ENCODE measurements around the gene KRTAP20-1. TPM values are rescaled to one million over a fixed set of nuclear protein-coding genes. Genes with fewer than 3 reads are reported as not detected.

Gene KRTAP20-1
- total RNA-seq, 1 experiment from 2014 or later, result not detected

DNA sequence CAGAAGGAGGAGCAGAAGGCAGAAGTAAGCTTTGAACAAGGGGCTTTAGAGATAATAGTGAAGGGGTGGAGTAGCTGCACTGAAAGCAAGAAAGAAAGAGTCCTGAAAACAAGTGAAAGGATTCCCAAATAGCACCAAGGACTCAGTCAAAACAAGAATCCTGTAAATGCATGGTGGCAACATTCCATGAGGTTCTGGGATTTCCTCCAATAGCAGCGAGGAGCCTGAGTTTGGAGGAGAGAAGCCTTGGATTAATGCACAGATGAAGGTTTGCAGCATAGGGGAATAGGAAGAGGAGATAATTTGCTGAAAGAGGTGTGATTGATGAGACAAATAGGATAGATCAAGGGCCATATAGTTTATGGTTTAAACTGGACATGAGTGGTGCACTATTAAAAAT lies 36.9 kb upstream of the KRTAP20-1 start:
- Histone ChIP-seq H3K4me1 (ENCODE audit: insufficient read depth, low read length) (no peaks in the 10 kb centered on the region), H3K9me3 (ENCODE audit: control insufficient read depth, low read depth, low read length) (no peaks in the 10 kb centered on the region), H3K9ac (ENCODE audit: extremely low read depth, insufficient read length, low read length) (no peak overlapping the region), H3K27ac (ENCODE audit: insufficient read length, low read depth, low read length) (no peak overlapping the region), H3K56ac (ENCODE audit: insufficient read length, low read depth, low read length) (no peak overlapping the region), H2BK5ac (ENCODE audit: insufficient read length, low read length) (no peak overlapping the region), H3K23me2 (ENCODE audit: insufficient read length, low read depth, low read length, poor library complexity, severe bottlenecking) (no peaks in the 10 kb centered on the region), H3T11ph (ENCODE audit: low read length) (no peak overlapping the region), H4K8ac (replicated peaks; ENCODE audit: insufficient read length, low read depth, low read length) (no peak overlapping the region), H4K5ac (ENCODE audit: insufficient read length, low read depth, low read length) (no peak overlapping the region), H2BK120ac (ENCODE audit: low read depth, low read length, poor library complexity, severe bottlenecking) (no peak overlapping the region), H3K23ac (ENCODE audit: insufficient read length, low read depth, low read length) (no peak overlapping the region), H2AFZ (ENCODE audit: low read length) (no peak overlapping the region), H4K91ac (ENCODE audit: insufficient read length, low read depth, low read length) (no peak overlapping the region), H3K79me1 (ENCODE audit: insufficient read depth, low read depth, low read length, poor library complexity, severe bottlenecking) (no peaks in the 10 kb centered on the region), H3K4me2 (ENCODE audit: insufficient read depth, insufficient read length, low read length) (no peak overlapping the region), H3K14ac (ENCODE audit: insufficient read depth, low read length) (no peak overlapping the region), H2BK20ac (ENCODE audit: low read depth, low read length, poor library complexity, severe bottlenecking) (no peak overlapping the region), H2BK15ac (ENCODE audit: low read depth, low read length) (no peak overlapping the region), H3K79me2 (ENCODE audit: insufficient read depth, low read length) (no peaks in the 10 kb centered on the region), H3K27me3 (ENCODE audit: insufficient read depth, low read length) (no peaks in the 10 kb centered on the region), H3K18ac (ENCODE audit: insufficient read length, low read depth, low read length) (no peak overlapping the region), H2BK12ac (ENCODE audit: insufficient read length, low read depth, low read length) (no peak overlapping the region), H2AK5ac (ENCODE audit: insufficient read length, low read length) (no peak overlapping the region), H3K4ac (ENCODE audit: low read depth, low read length) (no peak overlapping the region), H4K20me1 (ENCODE audit: control insufficient read depth, insufficient read depth, insufficient read length) (no peaks in the 10 kb centered on the region)
- DNase-seq, result no peak
- H3K9me3 Mint-ChIP-seq, result peaks cover 0 to 3% of the 10 kb centered on the region in 2 experiments; a peak in 1 of 5 replicates
- H3K27me3 Mint-ChIP-seq (ENCODE audit: low read depth), result no peaks in the 10 kb centered on the region; the same call in 1 of the 2 replicates
- no peak overlapping the region for H3K4me3 Mint-ChIP-seq
- H3K27ac Mint-ChIP-seq, result no peak overlapping the region
- no peaks in the 10 kb centered on the region for H3K4me1 Mint-ChIP-seq
- TF ChIP-seq, protein P1, sequence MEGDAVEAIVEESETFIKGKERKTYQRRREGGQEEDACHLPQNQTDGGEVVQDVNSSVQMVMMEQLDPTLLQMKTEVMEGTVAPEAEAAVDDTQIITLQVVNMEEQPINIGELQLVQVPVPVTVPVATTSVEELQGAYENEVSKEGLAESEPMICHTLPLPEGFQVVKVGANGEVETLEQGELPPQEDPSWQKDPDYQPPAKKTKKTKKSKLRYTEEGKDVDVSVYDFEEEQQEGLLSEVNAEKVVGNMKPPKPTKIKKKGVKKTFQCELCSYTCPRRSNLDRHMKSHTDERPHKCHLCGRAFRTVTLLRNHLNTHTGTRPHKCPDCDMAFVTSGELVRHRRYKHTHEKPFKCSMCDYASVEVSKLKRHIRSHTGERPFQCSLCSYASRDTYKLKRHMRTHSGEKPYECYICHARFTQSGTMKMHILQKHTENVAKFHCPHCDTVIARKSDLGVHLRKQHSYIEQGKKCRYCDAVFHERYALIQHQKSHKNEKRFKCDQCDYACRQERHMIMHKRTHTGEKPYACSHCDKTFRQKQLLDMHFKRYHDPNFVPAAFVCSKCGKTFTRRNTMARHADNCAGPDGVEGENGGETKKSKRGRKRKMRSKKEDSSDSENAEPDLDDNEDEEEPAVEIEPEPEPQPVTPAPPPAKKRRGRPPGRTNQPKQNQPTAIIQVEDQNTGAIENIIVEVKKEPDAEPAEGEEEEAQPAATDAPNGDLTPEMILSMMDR (conservative IDR thresholded peaks at IDR 0.05), result no peak
- H3K36me3 Mint-ChIP-seq (ENCODE audit: insufficient read depth in 1 of 3, low read depth in 3 of 3), result peaks cover 0 to 13% (median 0%) of the 10 kb centered on the region in 3 experiments; a peak in 2 of 7 replicates
- WGBS (ENCODE audit: extremely low coverage, insufficient read length, low lambda C conversion rate), result no CpG with 5 or more reads among the region's 1 CpG

Data from H9 (cell line).